Upper lobe of right lung (tissue), 1 donor: Measurements from ENCODE around the gene GCFC2. TPM values are rescaled to one million over a fixed set of nuclear protein-coding genes. Genes with fewer than 3 reads are reported as not detected.
"Not testable (repeated sequence)": the region's sequence is repeated elsewhere in the genome, so short reads cannot be mapped to it uniquely, and the experiment has no call there.

Experiments used
- ATAC-seq: fragments of 200-7000 bp; cut with Tn5 transposase; one replicate; pipeline ENCODE4 v1.9.1; 2020; ENCODE audit warnings: mild to moderate bottlenecking, moderate library complexity
- DNase-seq: peaks from one replicate; pipeline ENCODE4 v3.0.0-alpha.2; 2020
- H3K27ac ChIP-seq: fragments of 200-600 bp; one replicate; pipeline ENCODE4 v1.8.0; 2022
- H3K27me3 ChIP-seq: fragments of 200-600 bp; one replicate; pipeline ENCODE4 v1.8.0; 2022; ENCODE audit warnings: mild to moderate bottlenecking
- H3K36me3 ChIP-seq: fragments of 200-600 bp; one replicate; pipeline ENCODE4 v1.8.0; 2022
- H3K4me1 ChIP-seq: fragments of 200-600 bp; one replicate; pipeline ENCODE4 v1.8.0; 2022
- H3K4me3 ChIP-seq: fragments of 200-600 bp; one replicate; pipeline ENCODE4 v1.8.0; 2022; ENCODE audit warnings: mild to moderate bottlenecking
- H3K9me3 ChIP-seq: fragments of 200-600 bp; one replicate; pipeline ENCODE4 v1.8.0; 2022
- CTCF ChIP-seq: fragments of 200-600 bp; IDR thresholded peaks from one replicate; pipeline ENCODE4 v1.8.0; 2022; ENCODE audit warnings: antibody characterized with exemption
- intact Hi-C: fragments of 100-400 bp; cut with DNase I; formaldehyde crosslinking; loops from one replicate; pipeline ENCODE4 v1.11.0; 2022
- total RNA-seq: library from RNA; stranded (reverse); fragmentation: NEBNext Ultra II Directional; extraction: Animal tissue kit (Norgen Biotek cat#: 25700); gene quantifications from one replicate; pipeline ENCODE4 v1.2.1, GENCODE V29; 2021
- donor health status: DM: no; HTN: yes; CAD: no; lungs with severe emphysema.

Gene GCFC2
- total RNA-seq, 1 donor from 2014 or later = 19.5 TPM

GRCh38 chr2:75705921-75706320 is 4.8 kb downstream of the GCFC2 start:
- ATAC-seq (no peak), DNase-seq (no peak)
- H3K9me3 ChIP-seq = no peaks in the 10 kb centered on the region
- no peak overlapping the region for H3K4me3 ChIP-seq
- no peaks in the 10 kb centered on the region for H3K27me3 ChIP-seq
- H3K36me3 ChIP-seq = peaks cover 39% of the 10 kb centered on the region
- no peak for TF ChIP-seq CTCF
- intact Hi-C loops = no loop called here
- H3K4me1 ChIP-seq = peaks cover 13% of the 10 kb centered on the region
- no peak overlapping the region for H3K27ac ChIP-seq

- no peak for DNase-seq
- H3K36me3 ChIP-seq = peaks cover 54% of the 10 kb centered on the region
Measured at GRCh38 chr2:75703589-75704287, 7.0 kb downstream of the GCFC2 start.

GRCh38 chr2:75702593-75702992 is 8.1 kb downstream of the GCFC2 start:
- ATAC-seq (no peak), DNase-seq (no peak)
- Histone ChIP-seq H3K4me1 (no peaks in the 10 kb centered on the region), H3K27ac (no peak overlapping the region), H3K27me3 (no peaks in the 10 kb centered on the region), H3K4me3 (no peak overlapping the region), H3K36me3 (peaks cover 66% of the 10 kb centered on the region), H3K9me3 (no peaks in the 10 kb centered on the region)
- no peak for TF ChIP-seq CTCF
- intact Hi-C loops = no loop called here

More at GRCh38 chr2:75703589-75704287, 7.0 kb downstream of the GCFC2 start:
- no peaks in the 10 kb centered on the region for H3K9me3 ChIP-seq
- H3K4me1 ChIP-seq = peaks cover 3% of the 10 kb centered on the region
- ATAC-seq = no peak
- H3K27ac ChIP-seq = no peak overlapping the region
- H3K4me3 ChIP-seq = no peak overlapping the region
- no peak for TF ChIP-seq CTCF
- intact Hi-C loops = no loop called here
- H3K27me3 ChIP-seq = no peaks in the 10 kb centered on the region

GRCh38 chr2:75698918-75699317 is 11.8 kb downstream of the GCFC2 start:
- Histone ChIP-seq H3K4me3 (no peak overlapping the region), H3K27ac (no peak overlapping the region), H3K36me3 (peaks cover 74% of the 10 kb centered on the region), H3K9me3 (no peaks in the 10 kb centered on the region), H3K27me3 (no peaks in the 10 kb centered on the region), H3K4me1 (no peaks in the 10 kb centered on the region)
- intact Hi-C loops = no loop called here
- DNase-seq (no peak), ATAC-seq (no peak)
- no peak for TF ChIP-seq CTCF

- TF ChIP-seq CTCF = no peak
- H3K4me1 ChIP-seq = no peaks in the 10 kb centered on the region
- no peaks in the 10 kb centered on the region for H3K27me3 ChIP-seq
- no peaks in the 10 kb centered on the region for H3K9me3 ChIP-seq
- no peak overlapping the region for H3K4me3 ChIP-seq
- intact Hi-C loops = no loop called here
- H3K36me3 ChIP-seq = peaks cover 70% of the 10 kb centered on the region
- DNase-seq (no peak), ATAC-seq (no peak)
- no peak overlapping the region for H3K27ac ChIP-seq
Measured at GRCh38 chr2:75688196-75688595, 22.5 kb downstream of the GCFC2 start.

- intact Hi-C loops, H3K4me1 ChIP-seq, ATAC-seq, H3K27me3 ChIP-seq, H3K27ac ChIP-seq, H3K9me3 ChIP-seq, H3K4me3 ChIP-seq, DNase-seq: not testable (repeated sequence)
- peaks cover 41% of the 10 kb centered on the region for H3K36me3 ChIP-seq
Measured at GRCh38 chr2:75683430-75683829, 27.3 kb downstream of the GCFC2 start.
